HT-29 (cell line): ENCODE results near the gene ZNF469. TPM values are rescaled to one million over a fixed set of nuclear protein-coding genes. Genes with fewer than 3 reads are reported as not detected.
A peak's percentile ranks its signal among the peaks of the same experiment; 100 is the strongest.

Experiments
- DNase-seq: peaks from one replicate; pipeline ENCODE4 v3.0.0-alpha.2; 2015; ENCODE audit warnings: low spot score
- total RNA-seq: library from RNA; depleted of rRNA; stranded (reverse); fragments of >200 nt; shearing (Covaris generic); gene quantifications from 2 replicates; pipeline ENCODE4 v1.2.3, GENCODE V29; 2014; rRNA removed

The ZNF469 gene, protein sequence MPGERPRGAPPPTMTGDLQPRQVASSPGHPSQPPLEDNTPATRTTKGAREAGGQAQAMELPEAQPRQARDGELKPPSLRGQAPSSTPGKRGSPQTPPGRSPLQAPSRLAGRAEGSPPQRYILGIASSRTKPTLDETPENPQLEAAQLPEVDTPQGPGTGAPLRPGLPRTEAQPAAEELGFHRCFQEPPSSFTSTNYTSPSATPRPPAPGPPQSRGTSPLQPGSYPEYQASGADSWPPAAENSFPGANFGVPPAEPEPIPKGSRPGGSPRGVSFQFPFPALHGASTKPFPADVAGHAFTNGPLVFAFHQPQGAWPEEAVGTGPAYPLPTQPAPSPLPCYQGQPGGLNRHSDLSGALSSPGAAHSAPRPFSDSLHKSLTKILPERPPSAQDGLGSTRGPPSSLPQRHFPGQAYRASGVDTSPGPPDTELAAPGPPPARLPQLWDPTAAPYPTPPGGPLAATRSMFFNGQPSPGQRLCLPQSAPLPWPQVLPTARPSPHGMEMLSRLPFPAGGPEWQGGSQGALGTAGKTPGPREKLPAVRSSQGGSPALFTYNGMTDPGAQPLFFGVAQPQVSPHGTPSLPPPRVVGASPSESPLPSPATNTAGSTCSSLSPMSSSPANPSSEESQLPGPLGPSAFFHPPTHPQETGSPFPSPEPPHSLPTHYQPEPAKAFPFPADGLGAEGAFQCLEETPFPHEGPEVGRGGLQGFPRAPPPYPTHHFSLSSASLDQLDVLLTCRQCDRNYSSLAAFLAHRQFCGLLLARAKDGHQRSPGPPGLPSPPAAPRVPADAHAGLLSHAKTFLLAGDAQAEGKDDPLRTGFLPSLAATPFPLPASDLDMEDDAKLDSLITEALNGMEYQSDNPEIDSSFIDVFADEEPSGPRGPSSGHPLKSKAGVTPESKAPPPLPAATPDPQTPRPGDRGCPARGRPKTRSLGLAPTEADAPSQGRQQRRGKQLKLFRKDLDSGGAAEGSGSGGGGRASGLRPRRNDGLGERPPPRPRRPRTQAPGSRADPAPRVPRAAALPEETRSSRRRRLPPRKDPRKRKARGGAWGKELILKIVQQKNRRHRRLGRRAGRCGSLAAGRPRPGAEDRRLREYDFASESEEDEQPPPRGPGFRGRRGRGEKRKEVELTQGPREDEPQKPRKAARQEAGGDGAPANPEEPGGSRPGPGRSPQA (N-terminal part only)
- total RNA-seq, result 0.29 and 0.33 TPM in 2 replicates

DNA sequence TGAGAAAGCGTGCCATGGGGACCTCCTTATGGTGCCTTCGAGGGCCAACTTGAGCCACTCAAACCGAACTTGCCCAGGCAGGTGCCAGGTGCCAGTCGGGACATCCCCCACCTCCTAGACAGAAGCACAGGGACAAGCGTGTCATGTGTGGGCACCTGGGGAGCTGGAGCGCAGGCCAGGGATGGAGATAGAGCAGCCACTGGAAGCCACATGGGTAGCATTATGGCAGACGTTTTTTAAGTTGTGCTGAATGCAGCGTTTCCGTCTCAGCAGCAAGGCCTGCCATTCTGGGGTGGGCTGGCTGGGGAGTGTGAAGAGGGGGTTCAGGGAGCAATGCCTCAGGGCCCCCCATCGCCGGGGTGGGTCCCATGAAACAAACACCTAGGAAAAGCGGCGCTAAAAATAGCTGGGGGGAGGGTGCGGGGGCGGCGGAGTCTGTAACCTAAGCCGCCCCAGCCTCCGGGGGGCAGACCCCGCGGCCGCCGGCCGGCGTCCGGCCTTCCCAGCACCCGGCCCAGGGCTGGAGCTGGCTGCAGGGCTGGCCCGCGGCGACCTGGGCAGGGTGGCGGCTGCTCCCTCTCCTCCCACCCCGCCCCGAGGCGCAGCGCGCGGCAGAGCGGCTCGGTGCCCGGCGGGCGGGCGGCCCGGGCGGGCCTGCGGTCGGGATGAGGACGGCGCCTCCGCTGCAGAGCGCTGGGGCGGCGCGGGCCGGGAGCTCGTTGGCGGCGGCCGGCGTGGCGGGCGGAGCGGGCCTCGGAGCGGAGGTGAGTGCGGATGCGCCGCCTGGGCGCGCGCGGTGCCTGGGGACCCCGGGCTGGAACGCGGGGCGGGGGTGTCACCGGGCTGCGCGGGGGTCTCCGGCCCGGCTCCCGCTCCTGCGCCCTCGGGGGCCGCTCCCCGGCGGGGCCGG, at the start of gene ZNF469:
Gene ZNF469 (plus strand): TSS at position 469 of the 910 bp plus-strand sequence. CDS start 44,512 bp downstream, outside the sequence.
- DNase-seq, result no peak

DNA sequence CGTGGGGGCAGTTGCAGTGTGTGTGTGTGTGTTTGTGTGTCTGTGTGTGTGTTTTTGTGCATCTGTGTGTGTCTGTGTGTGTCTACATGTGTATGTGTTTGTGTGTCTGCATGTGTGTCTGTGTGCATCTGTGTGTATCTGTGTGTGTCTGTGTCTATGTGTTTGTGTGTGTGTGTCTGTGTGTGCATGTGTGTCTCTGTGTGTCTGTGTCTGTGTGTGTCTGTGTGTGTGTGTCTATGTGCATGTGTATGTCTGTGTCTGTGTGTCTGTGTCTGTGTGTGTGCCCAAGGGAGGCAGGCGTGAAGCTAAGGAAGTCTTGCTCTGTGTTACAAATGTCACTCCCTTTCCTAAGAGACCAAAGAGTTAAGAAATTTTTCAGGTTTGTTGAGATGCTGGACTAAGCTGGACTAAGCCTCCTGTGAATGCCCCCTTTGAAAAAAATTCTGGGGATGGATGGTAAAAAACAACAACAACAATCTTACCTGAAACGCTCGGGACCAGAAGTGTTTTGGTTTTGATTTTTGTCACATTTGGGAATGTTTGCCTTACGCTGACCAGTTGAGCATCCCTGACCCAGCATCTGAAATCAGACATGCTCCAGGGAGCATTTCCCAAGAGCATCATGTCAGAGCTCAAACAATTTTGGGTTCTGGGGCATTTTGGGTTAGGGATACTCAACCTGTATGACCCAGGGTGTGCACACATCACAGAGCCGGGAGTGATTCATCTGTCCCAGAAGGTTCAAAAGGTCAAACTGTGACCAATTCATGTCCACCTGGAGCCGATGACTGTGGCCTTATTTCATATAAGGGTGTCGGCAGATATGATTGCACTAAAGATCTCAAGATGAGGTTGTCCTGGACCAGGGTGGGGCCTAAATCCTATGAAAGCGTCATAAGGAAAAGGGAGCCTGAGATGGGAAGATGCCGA, 48.6 kb upstream of the ZNF469 start:
- DNase-seq, result no peak

DNA sequence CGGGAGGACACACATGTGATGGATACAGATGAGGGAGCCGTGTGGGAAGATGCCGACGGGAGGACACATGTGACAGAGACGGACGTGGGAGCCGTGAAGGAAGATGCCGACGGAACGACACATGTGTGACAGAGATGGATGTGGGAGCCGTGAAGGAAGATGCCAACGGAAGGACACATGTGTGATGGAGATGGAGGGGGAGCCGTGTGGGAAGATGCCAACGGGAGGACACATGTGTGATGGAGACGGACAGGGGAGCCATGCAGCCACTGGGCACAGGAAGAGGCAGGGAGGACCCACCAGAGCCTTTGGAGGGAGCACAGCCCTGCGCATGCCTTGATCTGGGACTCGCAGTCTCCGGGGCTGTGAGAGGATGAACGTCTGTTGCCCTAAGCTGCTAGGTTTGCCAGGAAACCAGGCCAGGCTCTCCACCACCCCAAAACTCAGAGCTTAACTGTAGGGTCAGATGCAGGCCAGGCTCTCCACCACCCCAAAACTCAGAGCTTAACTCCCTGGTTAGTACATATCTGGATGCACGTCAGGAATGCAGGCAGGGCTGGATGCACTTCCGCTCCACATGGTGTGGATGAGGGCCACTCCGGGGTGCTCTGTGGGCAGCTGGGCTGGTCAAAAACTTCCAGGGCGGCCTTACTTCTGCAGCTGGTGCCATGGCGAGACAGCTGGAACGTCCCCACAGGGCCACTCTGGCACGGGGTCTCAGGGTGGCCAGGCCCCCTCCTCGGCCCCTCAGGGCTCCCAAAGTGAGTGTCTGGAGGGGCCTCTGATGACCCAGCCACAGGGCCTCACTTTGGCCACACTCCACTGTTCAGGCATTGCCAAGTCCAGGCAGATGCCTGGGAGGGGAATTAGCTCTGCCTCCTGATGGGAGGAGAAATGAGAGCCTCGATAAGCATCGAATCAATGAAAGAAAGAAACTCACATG, 47.7 kb upstream of the ZNF469 start:
- no peak for DNase-seq

DNA sequence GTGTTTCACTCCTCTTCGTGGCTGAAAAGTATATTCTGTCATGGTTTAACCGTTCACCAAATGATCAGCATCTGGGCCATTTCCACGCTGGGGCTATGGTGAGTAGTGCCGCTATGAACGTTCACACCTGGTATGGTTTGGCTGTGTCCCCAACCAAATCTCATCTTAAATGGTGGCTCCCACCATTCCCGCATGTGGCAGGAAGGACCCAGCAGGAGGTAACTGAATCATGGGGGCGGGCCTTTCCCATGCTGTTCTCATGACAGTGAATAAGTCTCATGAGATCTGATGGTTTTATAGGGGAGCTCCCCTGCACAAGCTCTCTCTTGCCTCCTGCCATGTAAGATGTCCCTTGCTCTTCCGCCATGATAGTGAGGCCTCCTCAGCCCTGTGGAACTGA, 45.7 kb upstream of the ZNF469 start:
- DNase-seq, result no peak

DNA sequence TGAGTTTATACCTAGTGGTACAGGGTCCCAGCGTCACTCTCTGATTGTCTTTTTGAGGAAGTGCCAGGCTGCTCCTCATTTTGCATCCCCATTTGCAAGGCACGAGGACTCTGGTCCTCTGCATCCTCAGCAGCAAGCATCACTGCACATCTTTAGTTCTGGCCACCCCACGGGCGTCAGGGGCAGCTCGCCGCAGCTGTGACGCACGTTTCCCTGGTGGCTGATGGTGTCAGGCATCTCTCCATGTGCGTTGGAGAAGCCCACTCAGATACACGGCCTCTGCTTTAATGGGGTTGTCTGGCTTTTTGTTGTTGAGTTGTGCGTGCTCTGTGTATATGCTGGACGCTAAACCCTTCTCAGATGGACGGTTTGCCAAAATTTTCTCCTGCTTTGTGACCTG, 45.2 kb upstream of the ZNF469 start:
- no peak for DNase-seq

DNA sequence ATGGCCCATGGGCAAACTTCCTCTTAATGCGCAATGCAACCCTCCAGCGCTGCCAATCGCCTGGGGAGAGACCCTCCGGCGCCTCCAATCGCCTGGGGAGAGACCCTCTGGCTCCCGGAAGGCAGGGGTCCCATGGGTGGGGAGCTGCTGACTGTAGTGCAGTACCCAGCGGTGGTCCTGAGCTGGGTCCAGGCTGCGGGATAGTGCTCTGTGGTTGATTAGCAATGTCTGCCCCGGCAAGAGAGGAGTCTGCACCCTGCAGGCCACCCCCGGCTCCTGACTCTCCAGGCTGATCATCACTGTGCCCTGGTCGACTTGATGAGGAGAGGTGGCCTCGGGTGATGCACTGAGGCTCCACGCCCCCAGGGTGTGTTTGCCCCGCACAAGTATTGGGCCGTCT, 44.6 kb upstream of the ZNF469 start:
- no peak for DNase-seq

DNA sequence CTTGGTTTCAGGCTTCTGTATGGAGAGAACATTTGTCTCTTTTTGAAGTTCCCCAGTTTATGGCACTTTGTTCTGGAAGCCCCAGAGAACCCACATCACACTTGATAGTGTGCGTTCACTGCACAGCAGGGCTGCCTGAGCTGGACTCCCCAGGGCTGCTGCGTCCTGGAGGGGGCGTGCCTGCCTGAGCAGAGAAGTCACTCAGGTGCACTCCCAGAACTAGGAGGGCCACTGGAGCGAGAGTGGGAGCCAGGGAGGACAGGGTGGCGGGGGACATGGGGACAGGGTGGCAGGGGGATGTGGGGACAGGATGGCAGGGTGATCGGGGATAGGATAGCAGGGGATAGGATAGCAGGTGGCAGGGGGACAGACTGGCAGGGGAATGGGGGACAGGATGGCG, 43.9 kb upstream of the ZNF469 start:
- DNase-seq, result no peak

DNA sequence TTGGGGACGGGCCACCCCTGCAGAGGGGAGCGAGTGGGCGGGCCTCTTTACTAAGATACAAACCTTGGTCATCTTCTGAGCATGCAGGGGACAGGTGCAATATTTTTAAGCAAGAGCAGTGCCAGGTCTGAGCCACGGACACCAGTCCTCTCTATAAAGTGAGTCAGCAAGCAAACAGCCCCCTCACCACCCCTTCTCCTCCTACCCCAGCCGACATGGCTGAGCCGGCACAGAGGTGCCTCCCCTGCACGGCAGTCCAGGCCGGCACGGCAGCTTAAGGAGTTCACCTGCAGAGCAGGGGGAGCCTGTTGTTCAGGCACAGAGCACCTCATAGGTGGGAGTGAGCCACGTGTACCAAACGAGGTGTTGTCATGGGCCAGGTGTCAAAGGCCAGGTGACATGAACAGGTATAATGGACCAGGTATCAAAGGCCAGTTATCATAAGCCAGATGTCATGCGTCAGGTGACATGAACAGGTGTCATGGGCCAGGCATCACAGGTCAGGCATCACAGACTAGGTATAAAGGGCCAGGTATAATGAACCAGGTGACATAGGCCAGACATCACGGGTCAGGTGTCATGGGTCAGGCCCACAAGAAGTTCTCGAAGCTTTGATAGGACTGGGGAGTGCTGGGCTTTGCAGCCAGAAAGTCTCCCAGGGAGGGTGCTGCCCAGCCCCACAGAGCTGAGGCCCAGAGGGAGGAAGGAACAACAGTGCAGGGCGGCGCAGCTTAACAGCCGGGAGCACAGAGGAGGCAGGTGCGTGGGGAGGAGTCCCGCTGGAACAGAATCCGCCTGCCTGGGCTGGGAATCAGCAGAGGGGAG, 42.6 kb upstream of the ZNF469 start:
- DNase-seq, result peak; percentile 77

DNA sequence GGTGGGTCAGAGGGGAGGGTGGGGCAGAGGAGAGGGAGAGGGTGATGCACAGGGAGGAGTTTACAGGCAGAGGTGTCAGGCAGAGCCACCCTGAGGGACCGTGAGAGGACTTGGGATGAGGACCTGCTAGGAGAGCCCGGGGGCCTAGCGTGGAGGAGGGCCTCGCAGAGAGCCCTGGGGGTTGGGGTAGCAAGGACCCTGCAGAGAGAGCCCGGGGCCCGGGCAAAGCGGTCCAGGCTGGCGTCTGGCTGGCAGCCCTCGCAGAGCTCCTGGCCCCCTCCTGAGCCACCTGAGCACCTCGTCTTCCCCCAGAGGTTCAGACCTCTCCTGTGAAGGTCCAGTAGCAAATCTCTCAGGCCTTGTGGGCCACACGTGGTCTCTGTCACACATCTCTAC, 42.0 kb upstream of the ZNF469 start:
- DNase-seq, result no peak

DNA sequence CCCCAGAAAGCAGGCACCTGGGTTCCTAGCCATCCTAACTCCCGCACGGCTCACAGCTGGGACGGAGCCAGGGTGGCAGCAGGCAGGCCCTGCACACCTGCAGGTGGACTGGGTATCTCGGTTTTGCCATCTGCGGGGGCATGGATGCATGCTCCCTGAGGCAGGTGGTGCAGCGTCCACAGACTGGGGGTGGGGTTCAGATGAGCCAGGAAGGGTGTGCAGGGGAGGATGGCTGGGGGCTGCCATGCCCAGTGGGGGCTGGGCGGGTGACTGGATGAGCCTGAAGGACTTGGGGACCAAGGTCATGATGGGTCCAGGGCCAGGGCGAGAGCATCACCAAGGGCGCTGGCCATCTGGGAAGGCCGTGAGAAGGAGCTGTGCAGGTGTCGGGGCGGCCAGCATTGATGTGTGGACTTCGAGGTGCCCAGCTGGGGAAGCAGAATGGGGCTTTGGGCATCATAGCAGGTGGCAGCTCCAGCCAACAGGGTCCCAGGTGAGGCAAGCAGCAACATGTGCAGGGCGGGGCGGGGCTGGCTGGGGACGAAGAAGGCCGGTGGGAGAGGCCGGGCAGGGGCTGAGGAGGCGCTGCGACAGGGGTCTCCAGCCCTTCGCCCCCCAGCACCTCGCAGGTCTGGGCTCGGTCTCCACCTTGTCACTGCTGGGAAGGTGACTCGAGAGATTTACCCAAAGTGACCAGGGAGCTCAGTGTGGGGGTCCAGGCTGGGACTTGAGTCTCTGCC, 41.0 kb upstream of the ZNF469 start:
- no peak for DNase-seq

DNA sequence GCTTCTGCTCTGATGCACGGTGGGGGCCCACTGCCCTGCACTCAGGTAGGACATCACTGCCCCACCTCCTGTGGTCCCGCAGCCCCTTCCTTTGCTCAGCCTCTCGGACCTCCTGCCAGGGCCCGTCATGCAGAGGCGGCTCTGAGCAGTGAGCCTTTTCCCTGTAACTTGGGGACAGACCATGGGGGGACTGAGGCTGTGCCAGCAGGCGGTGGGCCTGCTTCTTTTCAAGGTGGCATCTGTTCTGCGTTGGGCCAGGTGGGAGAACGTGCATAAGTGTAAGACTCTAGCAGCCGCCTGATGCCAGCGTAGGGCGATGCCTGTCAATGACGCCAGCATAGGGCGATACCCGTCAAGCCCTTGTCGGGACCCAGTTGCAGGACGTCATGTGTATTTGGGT, 40.3 kb upstream of the ZNF469 start:
- DNase-seq, result no peak

DNA sequence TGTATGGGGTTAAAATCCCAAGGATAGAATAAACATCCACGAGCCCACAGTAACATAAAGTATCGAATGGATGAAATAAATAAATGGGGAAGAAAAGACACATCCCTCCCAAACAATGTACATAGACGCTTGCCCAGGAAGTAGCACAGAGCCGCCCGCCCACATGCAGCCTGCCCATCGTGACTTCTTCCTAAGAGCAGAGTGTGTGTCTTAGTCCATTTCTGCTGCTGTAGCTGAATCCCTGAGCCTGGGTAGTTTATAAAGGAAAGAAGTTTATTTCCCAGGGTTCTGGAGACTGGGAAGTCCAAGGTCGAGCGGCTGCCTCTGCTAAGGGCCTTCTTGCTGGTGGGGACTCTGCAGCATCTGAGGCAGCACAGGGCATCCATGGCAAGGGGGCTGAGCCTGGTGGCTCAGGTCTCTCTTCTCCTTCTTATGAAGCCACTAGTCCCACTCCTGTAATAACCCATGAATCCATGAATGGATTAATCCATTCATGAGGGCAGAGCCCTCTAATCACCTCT, 39.4 kb upstream of the ZNF469 start:
- no peak for DNase-seq

DNA sequence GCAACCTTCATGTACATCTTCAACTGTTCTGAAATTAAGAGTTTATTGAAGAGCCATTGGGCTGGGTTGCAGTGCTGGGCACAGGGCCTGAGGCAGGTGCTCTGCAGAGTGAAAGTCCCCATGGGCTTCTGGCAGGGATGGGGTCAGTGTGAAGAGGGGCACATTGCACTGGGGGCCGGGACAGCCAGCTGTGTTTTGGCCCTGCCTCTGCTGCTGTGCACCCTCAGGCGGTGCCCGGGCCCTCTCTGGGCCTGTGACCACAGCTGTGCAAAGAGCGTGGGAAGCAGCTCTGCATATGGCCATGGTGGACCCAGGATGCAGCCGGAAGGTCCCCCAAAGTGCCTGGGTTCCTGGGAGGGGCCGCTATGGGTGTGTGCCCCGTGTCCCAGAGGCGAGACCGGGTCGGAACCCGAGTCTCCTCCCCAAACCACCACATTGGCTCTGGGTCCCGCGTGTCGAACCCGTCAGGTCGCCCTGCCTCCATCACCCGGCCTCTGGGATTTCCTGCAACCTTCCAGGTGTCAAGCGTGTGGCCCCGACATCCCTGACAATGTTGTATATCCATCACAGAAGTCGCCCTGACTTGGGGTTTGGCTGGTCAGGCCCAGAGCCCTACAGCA, 38.2 kb upstream of the ZNF469 start:
- no peak for DNase-seq

DNA sequence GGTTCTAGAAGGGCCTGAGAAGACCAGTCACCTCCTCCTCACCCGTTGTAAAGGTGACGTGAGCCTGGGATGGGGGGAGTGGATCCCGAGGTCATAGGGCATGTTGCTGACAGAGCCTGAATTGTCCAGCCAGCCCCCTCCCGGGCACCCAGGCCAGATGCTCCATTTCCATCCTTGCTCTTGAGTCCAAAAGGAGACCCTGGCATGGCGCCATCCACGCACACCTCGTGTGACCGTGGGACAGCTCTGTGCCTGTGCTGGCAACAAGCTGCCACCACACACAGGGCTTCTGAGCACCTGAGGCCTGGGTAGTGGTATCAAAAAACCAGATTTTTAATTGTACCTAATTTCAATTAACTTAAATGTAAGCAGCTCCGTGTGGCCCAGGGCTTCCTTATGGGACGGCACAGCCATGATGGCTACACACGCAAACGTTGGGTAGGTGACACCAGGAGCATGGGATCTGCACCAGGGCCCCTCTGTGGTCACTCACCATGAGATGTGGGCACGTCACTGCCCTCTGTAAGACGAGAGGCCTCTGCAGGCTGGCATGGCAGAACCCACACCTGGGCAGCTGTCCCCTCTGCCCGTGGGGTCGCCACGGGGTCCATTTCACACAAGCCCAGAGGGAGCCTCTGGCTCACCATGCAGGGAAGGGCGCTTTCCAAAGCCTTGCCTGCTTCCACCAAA, 37.6 kb upstream of the ZNF469 start:
- DNase-seq, result no peak

DNA sequence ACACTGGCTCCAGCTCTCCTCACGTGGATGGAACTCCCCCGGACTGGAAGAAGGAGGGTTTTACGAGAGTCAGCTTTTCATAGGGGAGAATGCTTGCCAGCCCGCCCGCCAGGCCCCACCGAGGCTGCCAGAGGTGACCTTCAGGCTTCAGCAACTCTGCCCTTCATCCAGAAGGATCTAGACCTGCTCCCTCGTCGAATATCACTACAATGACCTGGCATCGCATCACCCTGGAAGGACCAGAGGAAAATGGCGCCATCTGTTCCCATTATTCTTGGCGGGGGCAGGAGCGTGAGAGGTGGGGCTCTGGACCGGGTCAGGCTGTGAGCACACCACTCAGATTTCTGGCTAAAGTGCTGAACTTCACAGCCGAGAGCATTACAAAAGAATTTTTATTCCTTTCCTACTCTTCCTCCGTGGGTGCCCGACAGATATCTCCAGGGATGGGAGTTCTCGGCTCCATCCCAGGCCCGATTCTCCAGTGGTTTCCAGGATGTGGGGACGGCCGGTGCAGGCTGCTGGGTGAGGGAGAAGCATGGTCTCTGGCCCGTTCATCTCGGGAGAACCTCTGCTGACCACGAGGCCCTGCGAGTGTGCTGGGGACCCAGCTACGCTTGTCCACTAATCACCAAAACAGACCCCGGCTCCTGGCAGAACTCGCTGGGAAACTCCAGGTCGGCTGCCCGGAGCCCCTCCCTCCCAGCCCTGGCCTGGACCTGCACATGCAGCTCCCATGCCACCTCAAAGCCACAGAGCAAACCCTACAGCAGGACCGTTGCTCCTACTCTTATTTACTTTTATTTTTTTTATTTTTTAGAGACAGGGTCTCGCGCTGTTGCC, 36.8 kb upstream of the ZNF469 start:
- no peak for DNase-seq
